H1 (cell line): ENCODE measurements around the gene DTNB. TPM values are rescaled to one million over a fixed set of nuclear protein-coding genes. Genes with fewer than 3 reads are reported as not detected.

ENCODE experiments used
- CTCF ChIA-PET: fragments of 300-600 bp; sonication (Branson Sonifier 250); formaldehyde crosslinking; loops from one replicate; lab custom pipeline; 2021; ENCODE audit not compliant: partially characterized antibody; lab: Charles Lee
- POLR2A ChIA-PET: fragments of 300-600 bp; sonication (Branson Sonifier 250); formaldehyde crosslinking; loops from one replicate; lab custom pipeline; 2021; ENCODE audit warnings: inconsistent platforms; ENCODE audit not compliant: partially characterized antibody; lab: Charles Lee
- DNase-seq, 2 experiments: peaks; one replicate each; pipeline versions ENCODE4 v3.0.0 to v3.0.0-alpha.2; 2010 to 2022; ENCODE audit warnings: low spot score in 2 of 2, low read depth in 1 of 2, mixed read lengths in 1 of 2
- FAIRE-seq: peaks from 2 replicates; lab custom pipeline; 2011; peaks lifted over from hg19 to GRCh38; lab: Jason Lieb, UNC
- H2AFZ ChIP-seq: 2 replicates; pipeline ENCODE4 v1.8.1; 2012; ENCODE audit warnings: low read length, inconsistent platforms
- H2AK5ac ChIP-seq: 2 replicates; pipeline ENCODE4 v1.6.1; 2013; ENCODE audit warnings: low read depth, low read length
- H2BK120ac ChIP-seq: replicated peaks from 2 replicates; pipeline ENCODE3; 2013; ENCODE audit warnings: low read depth, low read length, inconsistent platforms
- H2BK12ac ChIP-seq: 2 replicates; pipeline ENCODE4 v1.6.1; 2013; ENCODE audit warnings: low read depth, low read length
- H2BK15ac ChIP-seq: 2 replicates; pipeline ENCODE4 v1.6.1; 2013; ENCODE audit warnings: low read length
- H2BK20ac ChIP-seq: 2 replicates; pipeline ENCODE4 v1.6.1; 2013; ENCODE audit warnings: low read length
- H2BK5ac ChIP-seq: 2 replicates; pipeline ENCODE4 v1.6.1; 2013; ENCODE audit warnings: low read depth, low read length
- H3K14ac ChIP-seq: 2 replicates; pipeline ENCODE4 v1.6.1; 2013; ENCODE audit warnings: inconsistent platforms; ENCODE audit not compliant: insufficient read length
- H3K18ac ChIP-seq: 2 replicates; pipeline ENCODE4 v1.6.1; 2013; ENCODE audit warnings: low read length; ENCODE audit errors: extremely low read depth
- H3K23ac ChIP-seq: 2 replicates; pipeline ENCODE4 v1.6.1; 2013; ENCODE audit warnings: inconsistent platforms; ENCODE audit not compliant: insufficient read length
- H3K23me2 ChIP-seq: 2 replicates; pipeline ENCODE4 v1.6.1; 2013; ENCODE audit warnings: low read depth, low read length
- H3K27ac ChIP-seq: 2 replicates; pipeline ENCODE4 v1.6.1; 2011; ENCODE audit warnings: low read depth, low read length, inconsistent platforms
- H3K27me3 ChIP-seq, 4 experiments: replicated peaks in 1 of 4; 1 replicate in 1 of 4; 2 replicates in 3 of 4; pipeline versions ENCODE4 v1.6.1 to v1.8.1; 2011 to 2013; ENCODE audit warnings: low read length in 3 of 4, mild to moderate bottlenecking in 3 of 4, inconsistent platforms in 2 of 4, mixed read lengths in 2 of 4, moderate library complexity in 1 of 4; ENCODE audit not compliant: control insufficient read depth in 3 of 4, insufficient read depth in 3 of 4; ENCODE audit errors: extremely low read depth in 1 of 4
- H3K36me3 ChIP-seq, 4 experiments: 2 replicates each; pipeline versions ENCODE4 v1.6.1 to v1.8.1; 2011 to 2013; ENCODE audit warnings: mild to moderate bottlenecking in 4 of 4, low read length in 3 of 4, moderate library complexity in 2 of 4, control low read depth in 1 of 4, inconsistent platforms in 1 of 4; ENCODE audit not compliant: insufficient read depth in 4 of 4, control insufficient read depth in 2 of 4
- H3K4ac ChIP-seq: replicated peaks from 2 replicates; pipeline ENCODE3; 2013; ENCODE audit warnings: low read length, low read depth, mixed read lengths, inconsistent platforms; ENCODE audit not compliant: insufficient read length
- H3K4me1 ChIP-seq, 4 experiments: replicated peaks in 1 of 4; 1 replicate in 1 of 4; 2 replicates in 3 of 4; pipeline versions ENCODE4 v1.6.1 to v1.8.1; 2011 to 2013; ENCODE audit warnings: low read length in 3 of 4, inconsistent platforms in 2 of 4, mixed read lengths in 1 of 4; ENCODE audit not compliant: insufficient read depth in 4 of 4, control insufficient read depth in 3 of 4
- H3K4me2 ChIP-seq, 2 experiments: 2 replicates each; pipeline versions ENCODE4 v1.6.1 to v1.8.1; 2011 to 2013; ENCODE audit warnings: low read depth in 2 of 2, low read length in 2 of 2, control low read depth in 1 of 2, inconsistent platforms in 1 of 2, mild to moderate bottlenecking in 1 of 2; ENCODE audit not compliant: insufficient read depth in 1 of 2
- H3K4me3 ChIP-seq, 4 experiments: fragments of 200-600, 300-600 bp in 1 of 4; sonication (generic), shearing (Covaris generic), sonication (Bioruptor Twin) in 1 of 4; 2 replicates each; pipeline versions ENCODE4 v1.5.1 to v1.8.1; 2011 to 2016; ENCODE audit warnings: low read length in 4 of 4, low read depth in 3 of 4, control low read depth in 2 of 4, inconsistent platforms in 2 of 4, mild to moderate bottlenecking in 2 of 4, mixed read lengths in 1 of 4, moderate library complexity in 1 of 4; ENCODE audit not compliant: insufficient read depth in 2 of 4; ENCODE audit errors: extremely low read depth in 1 of 4
- H3K56ac ChIP-seq: replicated peaks from 2 replicates; pipeline ENCODE3; 2013; ENCODE audit warnings: low read depth, mild to moderate bottlenecking, mixed read lengths, low read length, inconsistent platforms; ENCODE audit not compliant: insufficient read length
- H3K79me1 ChIP-seq: 2 replicates; pipeline ENCODE4 v1.6.1; 2013; ENCODE audit warnings: low read depth, low read length, control low read depth
- H3K79me2 ChIP-seq, 2 experiments: 2 replicates each; pipeline versions ENCODE4 v1.6.1 to v1.8.1; 2012 to 2013; ENCODE audit warnings: low read length in 2 of 2, mild to moderate bottlenecking in 2 of 2, inconsistent platforms in 1 of 2; ENCODE audit not compliant: insufficient read depth in 2 of 2, control insufficient read depth in 1 of 2
- H3K9ac ChIP-seq, 4 experiments: replicated peaks in 1 of 4; 1 replicate in 1 of 4; 2 replicates in 3 of 4; pipeline versions ENCODE4 v1.6.1 to v1.8.1; 2011 to 2013; ENCODE audit warnings: low read depth in 3 of 4, low read length in 3 of 4, control low read depth in 2 of 4, mild to moderate bottlenecking in 2 of 4, moderate library complexity in 2 of 4, inconsistent platforms in 1 of 4; ENCODE audit errors: extremely low read depth in 1 of 4
- H3K9me3 ChIP-seq, 2 experiments: 2 replicates each; pipeline versions ENCODE4 v1.6.1 to v1.8.1; 2012 to 2013; ENCODE audit warnings: mild to moderate bottlenecking in 2 of 2, moderate library complexity in 2 of 2, control low read depth in 1 of 2, inconsistent platforms in 1 of 2, low read depth in 1 of 2, low read length in 1 of 2, mixed read lengths in 1 of 2; ENCODE audit not compliant: insufficient read depth in 2 of 2
- H4K20me1 ChIP-seq, 2 experiments: replicated peaks in 1 of 2; 2 replicates each; pipeline versions ENCODE3 to v1.8.1; 2011 to 2013; ENCODE audit warnings: inconsistent platforms in 2 of 2, low read length in 2 of 2, mild to moderate bottlenecking in 1 of 2; ENCODE audit not compliant: insufficient read depth in 2 of 2, control insufficient read depth in 1 of 2
- H4K5ac ChIP-seq: 2 replicates; pipeline ENCODE4 v1.6.1; 2013; ENCODE audit warnings: low read length, low read depth, mixed read lengths, inconsistent platforms; ENCODE audit not compliant: insufficient read length
- H4K8ac ChIP-seq: 2 replicates; pipeline ENCODE4 v1.8.0; 2013; ENCODE audit warnings: mild to moderate bottlenecking, moderate library complexity, low read length, inconsistent platforms; ENCODE audit not compliant: insufficient read depth; ENCODE audit errors: extremely low read depth
- H4K91ac ChIP-seq: replicated peaks from 2 replicates; pipeline ENCODE3; 2013; ENCODE audit warnings: low read length, mixed read lengths, inconsistent platforms; ENCODE audit not compliant: insufficient read length
- CBX8 ChIP-seq: fragments of 300-800, 300-1000 bp; sonication (generic); IDR thresholded peaks from 2 replicates; pipeline ENCODE4 v1.7.1; 2016; ENCODE audit warnings: low read depth, low read length, borderline replicate concordance
- EZH2 ChIP-seq: fragments of 200-600 bp; sonication (generic); IDR thresholded peaks from 2 replicates; pipeline ENCODE4 v1.7.1; 2012; ENCODE audit warnings: low read depth, mild to moderate bottlenecking, moderate library complexity, low read length, inconsistent platforms; ENCODE audit not compliant: severe bottlenecking
- JUN ChIP-seq: IDR thresholded peaks from 2 replicates; pipeline ENCODE4 v1.6.1; 2011; ENCODE audit warnings: low read depth, mild to moderate bottlenecking, improper control_type of control experiment, low read length
- JUND ChIP-seq: IDR thresholded peaks from 2 replicates; pipeline ENCODE4 v1.6.1; 2011; ENCODE audit warnings: mild to moderate bottlenecking, improper control_type of control experiment, low read length
- KDM4A ChIP-seq: IDR thresholded peaks from one replicate; pipeline ENCODE4 v1.7.1; 2012; ENCODE audit warnings: low read depth, mild to moderate bottlenecking, moderate library complexity, low read length, inconsistent platforms; ENCODE audit not compliant: severe bottlenecking
- MAFK ChIP-seq: IDR thresholded peaks from 2 replicates; pipeline ENCODE4 v1.6.1; 2012; ENCODE audit warnings: low read depth, mild to moderate bottlenecking, improper control_type of control experiment, low read length
- NANOG ChIP-seq: IDR thresholded peaks from 2 replicates; pipeline ENCODE4 v1.6.1; 2011; ENCODE audit warnings: low read length, low read depth, mild to moderate bottlenecking, inconsistent platforms; ENCODE audit not compliant: insufficient read depth, poor library complexity, severe bottlenecking
- PHF8 ChIP-seq: fragments of 200-600 bp; sonication (generic); conservative IDR thresholded peaks from 2 replicates; pipeline ENCODE4 v1.7.1; 2012; ENCODE audit warnings: low read depth, mild to moderate bottlenecking, inconsistent platforms, low read length, moderate library complexity
- POLR2A ChIP-seq, 2 experiments: IDR thresholded peaks; 1 replicate in 1 of 2; 2 replicates in 1 of 2; pipeline ENCODE4 v1.6.1; 2011; ENCODE audit warnings: low read depth in 2 of 2, low read length in 2 of 2, mild to moderate bottlenecking in 2 of 2; ENCODE audit errors: control extremely low read depth in 1 of 2
- RBBP5 ChIP-seq: IDR thresholded peaks from 2 replicates; pipeline ENCODE4 v1.7.1; 2012; ENCODE audit warnings: low read depth, mild to moderate bottlenecking, inconsistent platforms, low read length, moderate library complexity, borderline replicate concordance
- RXRA ChIP-seq: IDR thresholded peaks from 2 replicates; pipeline ENCODE4 v1.6.1; 2011; ENCODE audit warnings: low read depth, mild to moderate bottlenecking, low read length, moderate library complexity; ENCODE audit not compliant: insufficient read depth
- SIX5 ChIP-seq: IDR thresholded peaks from 2 replicates; pipeline ENCODE4 v1.6.1; 2011; ENCODE audit warnings: mild to moderate bottlenecking, low read depth, low read length
- TAF7 ChIP-seq: optimal IDR thresholded peaks from 2 replicates; pipeline ENCODE3; 2011; ENCODE audit warnings: low read depth, mild to moderate bottlenecking, inconsistent platforms, low read length, moderate library complexity, borderline replicate concordance
- WGBS, 2 experiments: shearing (Covaris generic) in 1 of 2; methylation state at CpG; one replicate each; pipeline versions ENCODE4 v1.1.6 to v1.1.7; 2013 to 2015; ENCODE audit warnings: low lambda C conversion rate in 2 of 2, mixed read lengths in 2 of 2, inconsistent platforms in 1 of 2, low coverage in 1 of 2, missing lambda C conversion rate in 1 of 2; ENCODE audit not compliant: insufficient replicate concordance in 2 of 2, insufficient coverage in 1 of 2, insufficient read length in 1 of 2; ENCODE audit errors: extremely low coverage in 1 of 2, missing lambda C conversion rate in 1 of 2; 5-methylcytosine and 5-hydroxymethylcytosine counted together
- polyA plus RNA-seq, 7 experiments: library from polyadenylated mRNA; depleted of rRNA in 3 of 7; stranded (reverse) in 5 of 7; unstranded in 2 of 7; fragments of >200 nt in 5 of 7; fragments of 200-250 nt in 2 of 7; gene quantifications; 1 replicate in 5 of 7; 2 replicates in 1 of 7; 4 replicates in 1 of 7; pipeline versions ENCODE4 v1.2.1 to v1.2.3, GENCODE V29; 2011 to 2013; ENCODE audit warnings: missing spikeins in 2 of 7, mixed read lengths in 2 of 7
- total RNA-seq: library from RNA; stranded (reverse); fragmentation: NEBNext Ultra II Directional; extraction: Animal tissue kit (Norgen Biotek cat#: 25700); gene quantifications from 2 replicates; pipeline ENCODE4 v1.2.1, GENCODE V29; 2021
- TF ChIP-seq, protein P1 (sequence below): IDR thresholded peaks from 2 replicates; pipeline ENCODE4 v1.6.1; 2011; ENCODE audit warnings: low read depth, mild to moderate bottlenecking, low read length; ENCODE audit not compliant: insufficient read depth

Gene DTNB
- total and polyA plus RNA-seq, 2 of the 8 experiments (the other 6 are each of a cell fraction or from before 2014, with no cell fraction given) = 39.6 to 49.5 TPM

DNA sequence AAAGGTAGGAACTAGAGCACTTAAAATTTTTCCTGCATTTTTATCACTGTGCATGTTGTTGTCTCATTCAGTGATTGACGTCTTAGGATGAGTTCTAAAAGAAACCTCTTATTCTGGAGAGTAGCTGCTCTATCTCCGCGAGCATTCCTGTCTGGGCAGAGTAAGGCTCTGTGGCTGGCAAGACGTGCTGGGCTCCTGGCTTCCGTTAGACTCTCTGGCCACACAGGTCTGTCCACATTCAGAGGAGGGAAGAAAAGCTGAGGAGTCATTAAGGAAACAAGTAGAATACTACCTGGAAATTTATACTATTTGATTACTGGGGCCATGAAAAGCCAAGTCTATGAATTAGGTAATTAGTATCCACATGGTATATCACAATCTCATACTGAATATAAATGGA, 193.6 kb downstream of the DTNB start:
- Histone ChIP-seq H2BK15ac (no peak overlapping the region), H3K18ac (no peak overlapping the region), H3K4me3 (no peak overlapping the region), H4K20me1 (peaks cover 0 to 4% of the 10 kb centered on the region in 2 experiments), H3K4ac (no peak overlapping the region), H3K4me1 (no peaks in the 10 kb centered on the region), H3K4me2 (no peak overlapping the region), H2AK5ac (no peak overlapping the region), H3K79me2 (no peaks in the 10 kb centered on the region; a peak in 1 of 4 replicates), H2BK12ac (no peak overlapping the region), H3K27ac (no peak overlapping the region), H3K27me3 (no peaks in the 10 kb centered on the region), H2AFZ (no peak overlapping the region), H2BK5ac (no peak overlapping the region), H3K14ac (no peak overlapping the region), H3K23me2 (no peaks in the 10 kb centered on the region), H4K91ac (no peak overlapping the region), H2BK120ac (no peak overlapping the region), H4K5ac (no peak overlapping the region), H4K8ac (no peak overlapping the region), H2BK20ac (no peak overlapping the region), H3K9ac (no peak overlapping the region), H3K56ac (no peak overlapping the region), H3K79me1 (no peaks in the 10 kb centered on the region), H3K9me3 (0 out of 4 replicates have a peak, but pooled peaks cover 3 to 4% of the 10 kb centered on the region in 2 experiments), H3K36me3 (peaks cover 0 to 6% (median 0%) of the 10 kb centered on the region in 4 experiments; a peak in 1 of 8 replicates), H3K23ac (no peak overlapping the region)
- ChIA-PET POLR2A (no interaction called here), CTCF (interaction anchor here (0.7 to 1.9 kb wide), 6 partner anchors 13 to 201 kb away, joined by 3 to 4 read pairs (median 4); no protein-coding TSS in a partner anchor)
- FAIRE-seq (no peak), DNase-seq (no peak)
- WGBS, 2 experiments = 93% methylated on average over 5 of the region's 5 CpGs; no CpG with 5 or more reads in 1 of the 2 experiments
- TF ChIP-seq RBBP5 (no peak), EZH2 (no peak), CBX8 (no peak), JUND (no peak), MAFK (no peak), TAF7 (no peak), PHF8 (no peak), JUN (no peak), NANOG (no peak), SIX5 (no peak), RXRA (no peak), POLR2A (IDR thresholded peaks at IDR 0.05; ENCODE audit: control extremely low read depth in 1 of 2, low read depth in 2 of 2, low read length in 2 of 2) (no peak), KDM4A (no peak)
- TF ChIP-seq, protein P1, sequence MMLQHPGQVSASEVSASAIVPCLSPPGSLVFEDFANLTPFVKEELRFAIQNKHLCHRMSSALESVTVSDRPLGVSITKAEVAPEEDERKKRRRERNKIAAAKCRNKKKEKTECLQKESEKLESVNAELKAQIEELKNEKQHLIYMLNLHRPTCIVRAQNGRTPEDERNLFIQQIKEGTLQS = no peak
